HepG2 (cell line): ENCODE data around the gene VPS37D. TPM values are rescaled to one million over a fixed set of nuclear protein-coding genes. Genes with fewer than 3 reads are reported as not detected.

Experiments
- ATAC-seq: fragments of 200-7000 bp; cut with Tn5 transposase; 3 replicates; pipeline ENCODE4 v1.9.1; 2020; ENCODE audit warnings: mild to moderate bottlenecking, moderate library complexity
- BruUV-seq: library from RNA; stranded (reverse); fragments of 400-500 nt; replicated peaks from 2 replicates; lab custom pipeline; 2021; lab: Mats Ljungman, UMichigan
- CTCF ChIA-PET: fragments of 300-600 bp; formaldehyde crosslinking; extraction: SDS; loops from one replicate; lab custom pipeline; 2021; ENCODE audit warnings: low total read pairs, inconsistent platforms, low intra/inter-chr PET ratio; lab: Yijun Ruan, JAX
- POLR2A ChIA-PET: fragments of 350-600 bp; sonication (Branson Sonifier 250); formaldehyde crosslinking; loops from one replicate; lab custom pipeline; 2020; ENCODE audit warnings: antibody characterized with exemption, inconsistent platforms; lab: Yijun Ruan, JAX
- DNase-seq: peaks from one replicate; pipeline ENCODE4 v3.0.0-alpha.2; 2015; ENCODE audit warnings: low spot score
- FAIRE-seq: peaks from 3 replicates; lab custom pipeline; 2011; peaks lifted over from hg19 to GRCh38; lab: Jason Lieb, UNC
- H2AFZ ChIP-seq: one replicate; pipeline ENCODE4 v1.6.1; 2011; ENCODE audit warnings: low read length, inconsistent platforms
- H3K27ac ChIP-seq: fragments of 300-600 bp; 3 replicates; pipeline ENCODE4 v1.8.0; 2011; ENCODE audit warnings: mixed run types, mild to moderate bottlenecking, mixed read lengths, low read length, inconsistent platforms; ENCODE audit not compliant: insufficient read depth; ENCODE audit errors: extremely low read length
- H3K27me3 ChIP-seq, 2 experiments: fragments of 200-600 bp in 1 of 2; 2 replicates in 1 of 2; 3 replicates in 1 of 2; pipeline versions ENCODE4 v1.6.0 to v1.8.0; 2011; ENCODE audit warnings: low read length in 2 of 2, mild to moderate bottlenecking in 2 of 2, moderate library complexity in 2 of 2, inconsistent platforms in 1 of 2; ENCODE audit not compliant: insufficient read depth in 2 of 2, control insufficient read depth in 1 of 2
- H3K36me3 ChIP-seq, 2 experiments: fragments of 200-600 bp in 1 of 2; replicated peaks in 1 of 2; 2 replicates in 1 of 2; 3 replicates in 1 of 2; pipeline versions ENCODE4 v1.5.1 to v1.8.0; 2011; ENCODE audit warnings: low read length in 2 of 2, inconsistent platforms in 1 of 2; ENCODE audit not compliant: insufficient read depth in 2 of 2, control insufficient read depth in 1 of 2
- H3K4me1 ChIP-seq: 2 replicates; pipeline ENCODE4 v1.5.1; 2012; ENCODE audit warnings: low read length, inconsistent platforms; ENCODE audit not compliant: insufficient read depth
- H3K4me2 ChIP-seq: 2 replicates; pipeline ENCODE4 v1.6.0; 2011; ENCODE audit warnings: low read depth, low read length, inconsistent platforms
- H3K4me3 ChIP-seq, 3 experiments: fragments of 200-600 bp in 1 of 3; sonication (generic), shearing (Covaris generic) in 1 of 3; replicated peaks in 1 of 3; 2 replicates each; pipeline ENCODE4 v1.5.1; 2011 to 2016; ENCODE audit warnings: low read length in 3 of 3, inconsistent platforms in 2 of 3, low read depth in 2 of 3, mild to moderate bottlenecking in 2 of 3, control low read depth in 1 of 3, mixed read lengths in 1 of 3; ENCODE audit not compliant: insufficient read depth in 1 of 3
- H3K79me2 ChIP-seq: one replicate; pipeline ENCODE4 v1.6.1; 2011; ENCODE audit warnings: low read length, inconsistent platforms; ENCODE audit not compliant: insufficient read depth
- H3K9ac ChIP-seq: 2 replicates; pipeline ENCODE4 v1.6.0; 2011; ENCODE audit warnings: mild to moderate bottlenecking, low read depth, low read length, inconsistent platforms; ENCODE audit not compliant: insufficient read depth
- H3K9me3 ChIP-seq: 2 replicates; pipeline ENCODE4 v1.5.1; 2012; ENCODE audit warnings: mild to moderate bottlenecking, low read length
- H4K20me1 ChIP-seq: 2 replicates; pipeline ENCODE4 v1.6.0; 2011; ENCODE audit warnings: inconsistent platforms, mild to moderate bottlenecking, low read length, moderate library complexity; ENCODE audit not compliant: insufficient read depth
- CAMTA2 ChIP-seq: sonication (generic); formaldehyde crosslinking; IDR thresholded peaks from 2 replicates; pipeline ENCODE4 v1.4.0; 2020; ENCODE audit warnings: mild to moderate bottlenecking, missing genetic modification reagents, borderline replicate concordance
- FOXO1 ChIP-seq: sonication (generic); formaldehyde crosslinking; IDR thresholded peaks from 2 replicates; pipeline ENCODE4 v1.4.0; 2020; ENCODE audit warnings: missing genetic modification reagents
- GLI4 ChIP-seq: sonication (generic); formaldehyde crosslinking; IDR thresholded peaks from 2 replicates; pipeline ENCODE4 v1.5.1; 2020; ENCODE audit warnings: missing genetic modification reagents, mild to moderate bottlenecking, moderate library complexity, borderline replicate concordance
- KLF6 ChIP-seq: IDR thresholded peaks from 2 replicates; pipeline ENCODE4 v1.8.0; 2016; ENCODE audit warnings: missing biosample characterization, missing genetic modification reagents
- MTF2 ChIP-seq: sonication (generic); formaldehyde crosslinking; IDR thresholded peaks from 2 replicates; pipeline ENCODE4 v1.5.0; 2020; ENCODE audit warnings: missing genetic modification reagents, borderline replicate concordance
- PBX3 ChIP-seq: sonication (generic); formaldehyde crosslinking; IDR thresholded peaks from 2 replicates; pipeline ENCODE4 v1.8.1; 2023; ENCODE audit warnings: missing genetic modification reagents, inconsistent platforms, borderline replicate concordance
- RAD51 ChIP-seq: fragments of 450-650 bp; IDR thresholded peaks from 2 replicates; pipeline ENCODE4 v1.6.1; 2016; ENCODE audit warnings: borderline replicate concordance
- SETDB1 ChIP-seq: sonication (generic); formaldehyde crosslinking; IDR thresholded peaks from 2 replicates; pipeline ENCODE4 v1.5.1; 2020; ENCODE audit warnings: missing genetic modification reagents, mild to moderate bottlenecking, borderline replicate concordance
- ZBTB8A ChIP-seq: sonication (generic); formaldehyde crosslinking; IDR thresholded peaks from 2 replicates; pipeline ENCODE4 v1.4.0; 2020; ENCODE audit warnings: mild to moderate bottlenecking, low read depth, missing genetic modification reagents, borderline replicate concordance
- ZC3H13 ChIP-seq: sonication (generic); formaldehyde crosslinking; IDR thresholded peaks from 2 replicates; pipeline ENCODE4 v1.8.1; 2023; ENCODE audit warnings: mild to moderate bottlenecking, missing genetic modification reagents, moderate library complexity
- ZFP1 ChIP-seq: IDR thresholded peaks from 2 replicates; pipeline ENCODE4 v1.6.1; 2016
- ZNF33B ChIP-seq: sonication (generic); formaldehyde crosslinking; IDR thresholded peaks from 2 replicates; pipeline ENCODE4 v1.5.1; 2020; ENCODE audit warnings: mild to moderate bottlenecking, missing genetic modification reagents
- ZNF430 ChIP-seq: sonication (generic); formaldehyde crosslinking; IDR thresholded peaks from 2 replicates; pipeline ENCODE4 v1.9.0; 2021; ENCODE audit warnings: mild to moderate bottlenecking, missing genetic modification reagents
- ZNF570 ChIP-seq: sonication (generic); formaldehyde crosslinking; IDR thresholded peaks from 2 replicates; pipeline ENCODE4 v1.4.0; 2020; ENCODE audit warnings: mild to moderate bottlenecking, missing genetic modification reagents, borderline replicate concordance
- ZSCAN21 ChIP-seq: sonication (generic); formaldehyde crosslinking; IDR thresholded peaks from 2 replicates; pipeline ENCODE4 v1.8.0; 2022; ENCODE audit warnings: mild to moderate bottlenecking, missing genetic modification reagents, moderate library complexity, borderline replicate concordance
- ZZZ3 ChIP-seq: sonication (generic); formaldehyde crosslinking; IDR thresholded peaks from 2 replicates; pipeline ENCODE4 v1.4.0; 2020; ENCODE audit warnings: missing genetic modification reagents, mild to moderate bottlenecking, borderline replicate concordance
- WGBS: methylation state at CpG from one replicate; pipeline ENCODE4 v1.1.6; 2017; ENCODE audit warnings: low lambda C conversion rate; 5-methylcytosine and 5-hydroxymethylcytosine counted together
- in situ Hi-C: cut with HindIII; loops from 2 replicates; pipeline ENCODE4 v1.10.0; 2017; ENCODE audit warnings: low pct_unique_long_range_greater_than_20kb; ENCODE audit not compliant: extremely low pct_ligation_motif_present
- intact Hi-C: fragments of 100-400 bp; cut with micrococcal nuclease; formaldehyde crosslinking; loops from one replicate; pipeline ENCODE4 v1.10.0; 2022; ENCODE audit not compliant: unreplicated experiment
- polyA plus RNA-seq, 8 experiments: library from polyadenylated mRNA; depleted of rRNA in 3 of 8; stranded (reverse) in 7 of 8; unstranded in 1 of 8; fragments of >200 nt; fragmentation: Illumina TruSeq in 4 of 8; extraction: Trizol in 4 of 8; gene quantifications; 2 replicates each; pipeline versions ENCODE4 v1.2.1 to v1.2.3, GENCODE V29; 2011 to 2016; ENCODE audit warnings: low read depth in 4 of 8, missing spikeins in 1 of 8, mixed read lengths in 1 of 8; ENCODE audit not compliant: insufficient read depth in 1 of 8
- total RNA-seq, 5 experiments: library from RNA; depleted of rRNA; stranded (reverse); fragments of >200 nt; fragmentation: Illumina TruSeq; extraction: Trizol; gene quantifications; 2 replicates each; pipeline ENCODE4 v1.2.3, GENCODE V29; 2016; ENCODE audit warnings: low read depth in 1 of 5

The VPS37D gene
- total and polyA plus RNA-seq, 2 of the 13 experiments (the other 11 are each of a cell fraction or from before 2014, with no cell fraction given), result 3.8 to 6.3 TPM

GRCh38 chr7:73683788-73684693 lies 16.4 kb downstream of the VPS37D start (continued):
- TF ChIP-seq ZZZ3 (no peak), KLF6 (CRISPR knock-in tag) (0 out of 2 replicates have a peak, but pooled peaks have one; percentile 5), ZC3H13 (CRISPR knock-in tag) (0 out of 2 replicates have a peak, but pooled peaks have one; percentile 28), ZNF33B (CRISPR knock-in tag) (no peak), GLI4 (0 out of 2 replicates have a peak, but pooled peaks have one; percentile 7), ZNF430 (CRISPR knock-in tag) (no peak), PBX3 (CRISPR knock-in tag) (no peak)

GRCh38 chr7:73685311-73685710 lies 17.7 kb downstream of the VPS37D start:
- Histone ChIP-seq H3K36me3 (peaks cover 9 to 39% of the 10 kb centered on the region in 2 experiments), H3K4me1 (peaks cover 19% of the 10 kb centered on the region), H3K79me2 (peaks cover 47% of the 10 kb centered on the region), H3K27me3 (no peaks in the 10 kb centered on the region; a peak in 1 of 5 replicates), H3K9me3 (no peaks in the 10 kb centered on the region), H3K4me3 (no peak overlapping the region), H3K9ac (no peak overlapping the region), H4K20me1 (no peaks in the 10 kb centered on the region), H3K27ac (no peak overlapping the region), H2AFZ (no peak overlapping the region), H3K4me2 (no peak overlapping the region)
- ATAC-seq, result no peak
- no peak for FAIRE-seq
- intact Hi-C loops (no loop called here), in situ Hi-C loops (no loop called here)
- BruUV-seq, result TSS peak; percentile 40
- 96% methylated on average over 18 of the region's 18 CpGs for WGBS
- ChIA-PET POLR2A (no interaction called here), CTCF (no interaction called here)
- no peak for DNase-seq
- no peak for TF ChIP-seq ZSCAN21 (CRISPR knock-in tag)
- TF ChIP-seq RAD51, result no peak
- TF ChIP-seq CAMTA2 (CRISPR knock-in tag), result no peak
- TF ChIP-seq FOXO1 (CRISPR knock-in tag), result no peak
- TF ChIP-seq MTF2 (CRISPR knock-in tag), result no peak
- TF ChIP-seq SETDB1 (CRISPR knock-in tag), result no peak
- no peak for TF ChIP-seq ZNF570 (CRISPR knock-in tag)
- no peak for TF ChIP-seq ZBTB8A
- no peak for TF ChIP-seq ZFP1 (CRISPR knock-in tag)
